Gastrocnemius medialis (tissue), 4 donors: ENCODE data around the gene TBC1D3I. TPM values are rescaled to one million over a fixed set of nuclear protein-coding genes. Genes with fewer than 3 reads are reported as not detected.
"Not testable (repeated sequence)": the region's sequence is repeated elsewhere in the genome, so short reads cannot be mapped to it uniquely, and the experiment has no call there.

Experiments
- ATAC-seq, 2 donors: fragments of 150-250 bp; one replicate each; pipeline ENCODE4 v1.9.1; 2016
- DNase-seq, 2 donors: peaks; one replicate each; pipeline ENCODE4 v3.0.0-alpha.2; 2019
- H3K27ac ChIP-seq, 4 donors: fragments of 200-600 bp; sonication (generic); 1 replicate in 1 of 4; 2 replicates in 3 of 4; pipeline ENCODE4 v1.5.1; 2016 to 2018; ENCODE audit warnings: mild to moderate bottlenecking in 2 of 4, moderate library complexity in 1 of 4
- H3K27me3 ChIP-seq, 3 donors: fragments of 200-600 bp; sonication (generic) in 2 of 3; 1 replicate in 1 of 3; 2 replicates in 2 of 3; pipeline versions ENCODE4 v1.5.1 to v1.6.0; 2016 to 2019; ENCODE audit warnings: mild to moderate bottlenecking in 1 of 3, moderate library complexity in 1 of 3
- H3K36me3 ChIP-seq, 2 donors: fragments of 200-600 bp; sonication (generic) in 1 of 2; one replicate each; pipeline ENCODE4 v1.5.1; 2017 to 2018
- H3K4me1 ChIP-seq, 2 donors: fragments of 200-600 bp; sonication (generic) in 1 of 2; one replicate each; pipeline ENCODE4 v1.5.1; 2016 to 2017; ENCODE audit warnings: mild to moderate bottlenecking in 2 of 2
- H3K4me3 ChIP-seq, 4 donors: fragments of 200-600 bp; sonication (generic) in 3 of 4; 1 replicate in 1 of 4; 2 replicates in 3 of 4; pipeline ENCODE4 v1.5.1; 2016 to 2019; ENCODE audit warnings: mild to moderate bottlenecking in 2 of 4
- H3K9me3 ChIP-seq, 3 donors: fragments of 200-600 bp; sonication (generic) in 2 of 3; 1 replicate in 1 of 3; 2 replicates in 2 of 3; pipeline ENCODE4 v1.5.1; 2016 to 2019
- in situ Hi-C, 4 donors: fragments of 200-750 bp; cut with MboI; loops; one replicate each; pipeline versions ENCODE4 v1.15.0 to v1.8.0; 2017; ENCODE audit warnings: low sequenced_read_pairs in 4 of 4
- intact Hi-C: fragments of 100-400 bp; cut with DNase I; formaldehyde crosslinking; loops from one replicate; pipeline ENCODE4 v1.15.1; 2023; ENCODE audit warnings: low total_unique reads
- total RNA-seq, 4 donors: library from RNA; depleted of rRNA; stranded (reverse); fragments of >200 nt; gene quantifications; one replicate each; pipeline versions ENCODE4 v1.1.0 to v1.2.3, GENCODE V29; 2016

TBC1D3I gene
- total RNA-seq: under 1 TPM in 1 of 4 donors, not detected in 3; 0.25 TPM

- ATAC-seq, H3K27me3 ChIP-seq, H3K27ac ChIP-seq, H3K36me3 ChIP-seq, H3K4me3 ChIP-seq, H3K9me3 ChIP-seq, intact Hi-C loops, H3K4me1 ChIP-seq, DNase-seq, in situ Hi-C loops: not testable (repeated sequence)
These were observed at the start of gene TBC1D3I for GRCh38 chr17:36264470-36264869. Gene TBC1D3I (minus strand): TSS chr17:36264570. CDS start chr17:36262985, 1,585 bp downstream.

DNA sequence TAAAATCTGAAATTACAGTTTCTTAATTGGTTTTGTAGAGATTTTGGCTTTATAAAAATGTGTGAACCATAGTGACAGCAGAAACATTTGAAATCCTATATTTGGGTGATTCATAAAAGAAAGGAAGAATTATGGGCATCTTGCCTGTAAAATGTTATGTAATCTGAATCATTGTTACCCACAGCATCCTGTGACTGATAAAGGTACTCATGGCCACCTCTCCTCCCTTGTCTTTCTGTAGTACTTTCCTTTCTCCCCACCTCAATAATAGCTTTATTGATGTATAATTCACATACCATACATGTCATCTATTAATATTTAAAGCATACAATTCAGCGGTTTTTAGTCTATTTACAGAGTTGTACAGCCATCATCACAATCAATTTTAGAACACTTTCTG, 30.8 kb upstream of the TBC1D3I start:
- H3K9me3 ChIP-seq, H3K36me3 ChIP-seq, H3K27me3 ChIP-seq, H3K27ac ChIP-seq, H3K4me3 ChIP-seq, H3K4me1 ChIP-seq, DNase-seq, in situ Hi-C loops, intact Hi-C loops, ATAC-seq: not testable (repeated sequence)

- H3K4me3 ChIP-seq, H3K4me1 ChIP-seq, H3K36me3 ChIP-seq, DNase-seq, H3K27me3 ChIP-seq, H3K27ac ChIP-seq, in situ Hi-C loops, intact Hi-C loops, H3K9me3 ChIP-seq, ATAC-seq: not testable (repeated sequence)
These were observed 25.7 kb upstream of the TBC1D3I start for GRCh38 chr17:36289965-36290612.

DNA sequence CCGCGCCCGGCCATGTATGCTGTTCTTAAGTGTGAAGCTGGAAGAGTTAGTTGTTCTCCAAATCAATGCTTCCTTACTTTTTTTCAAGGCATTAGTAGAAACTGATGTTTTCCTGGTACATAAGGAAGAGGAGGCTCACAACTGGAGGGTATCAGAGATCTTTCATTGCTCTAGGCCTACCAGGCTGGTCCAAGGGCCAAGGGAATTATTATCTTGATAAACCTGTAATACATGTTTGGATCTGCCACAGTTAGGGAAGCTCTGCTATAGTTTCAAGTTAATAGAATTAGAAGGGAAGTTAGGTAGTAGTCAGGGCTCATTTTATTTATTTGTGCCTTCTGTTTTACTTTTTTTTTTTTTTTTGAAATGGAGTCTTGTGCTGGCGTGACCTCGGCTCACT, 19.8 kb upstream of the TBC1D3I start:
- H3K4me1 ChIP-seq, DNase-seq, H3K9me3 ChIP-seq, ATAC-seq, H3K27ac ChIP-seq, H3K27me3 ChIP-seq, H3K4me3 ChIP-seq, intact Hi-C loops, H3K36me3 ChIP-seq, in situ Hi-C loops: not testable (repeated sequence)

DNA sequence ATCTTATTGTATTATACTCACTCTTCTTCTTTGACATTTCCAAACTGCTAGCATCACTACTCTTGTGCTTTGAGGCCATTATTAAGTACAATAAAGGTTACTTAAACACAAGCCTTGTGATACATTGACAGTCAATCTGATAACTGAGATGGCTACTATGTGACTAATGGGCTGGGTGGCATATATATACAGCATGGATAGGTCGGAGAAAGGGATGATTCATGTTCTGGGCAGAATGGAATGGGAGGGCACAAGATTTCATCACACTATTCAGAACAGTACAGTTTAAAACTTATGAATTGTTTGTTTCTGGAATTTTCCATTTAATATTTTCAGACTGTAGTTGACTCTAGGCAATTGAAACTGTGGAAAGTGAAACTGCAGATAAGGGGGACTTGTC, 18.9 kb upstream of the TBC1D3I start:
- H3K27ac ChIP-seq, H3K4me1 ChIP-seq, H3K4me3 ChIP-seq, intact Hi-C loops, H3K27me3 ChIP-seq, DNase-seq, H3K9me3 ChIP-seq, in situ Hi-C loops, H3K36me3 ChIP-seq: not testable (repeated sequence)
- peak; percentile 66 to 83 for ATAC-seq

DNA sequence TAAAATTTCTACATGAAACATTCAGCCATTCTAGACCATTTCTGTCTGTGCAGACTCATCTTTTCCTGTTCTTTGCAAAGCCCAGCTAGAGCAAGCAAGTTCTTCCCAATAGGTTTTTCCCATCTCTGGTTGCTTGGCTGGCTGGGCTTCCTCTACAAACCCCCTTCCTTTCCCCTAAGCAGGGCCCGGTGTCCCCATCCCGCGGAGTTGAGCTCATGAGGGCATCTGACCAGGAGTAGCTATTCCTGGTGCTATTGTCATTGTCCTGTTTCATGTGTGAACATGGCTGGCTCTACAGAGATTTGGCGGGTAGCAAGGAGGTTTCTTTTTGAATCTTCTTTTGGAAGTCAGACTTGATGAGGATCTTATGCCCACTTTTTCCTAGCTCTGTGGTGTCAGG, 22.3 kb downstream of the TBC1D3I start:
- in situ Hi-C loops, H3K36me3 ChIP-seq, H3K27ac ChIP-seq, DNase-seq, ATAC-seq, intact Hi-C loops, H3K4me3 ChIP-seq, H3K27me3 ChIP-seq, H3K4me1 ChIP-seq, H3K9me3 ChIP-seq: not testable (repeated sequence)

DNA sequence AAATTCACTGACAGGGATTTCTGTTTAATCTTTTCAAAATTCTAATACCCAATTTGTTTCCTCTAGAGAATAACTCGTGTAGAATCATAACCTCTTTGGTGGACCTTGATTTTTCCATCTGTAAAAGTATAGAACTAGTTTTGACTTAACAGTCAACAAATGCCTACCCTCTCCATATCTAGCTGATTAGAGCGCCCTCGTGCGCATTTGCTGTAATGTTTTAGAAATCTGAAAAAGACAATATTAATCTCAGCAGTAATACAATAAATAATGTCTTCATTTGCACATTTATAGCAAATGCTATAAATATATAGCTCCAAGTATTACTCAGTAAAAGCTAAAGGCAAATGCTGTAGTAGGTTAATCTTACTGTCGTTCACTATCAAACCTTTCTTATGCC, 34.7 kb downstream of the TBC1D3I start:
- H3K27me3 ChIP-seq, ATAC-seq, H3K9me3 ChIP-seq, H3K36me3 ChIP-seq, H3K27ac ChIP-seq, intact Hi-C loops, H3K4me3 ChIP-seq, DNase-seq, in situ Hi-C loops, H3K4me1 ChIP-seq: not testable (repeated sequence)

GRCh38 chr17:36222967-36223366, 41.4 kb downstream of the TBC1D3I start:
- H3K27me3 ChIP-seq, intact Hi-C loops, DNase-seq, ATAC-seq, H3K36me3 ChIP-seq, H3K9me3 ChIP-seq, H3K4me1 ChIP-seq, H3K4me3 ChIP-seq, in situ Hi-C loops, H3K27ac ChIP-seq: not testable (repeated sequence)

DNA sequence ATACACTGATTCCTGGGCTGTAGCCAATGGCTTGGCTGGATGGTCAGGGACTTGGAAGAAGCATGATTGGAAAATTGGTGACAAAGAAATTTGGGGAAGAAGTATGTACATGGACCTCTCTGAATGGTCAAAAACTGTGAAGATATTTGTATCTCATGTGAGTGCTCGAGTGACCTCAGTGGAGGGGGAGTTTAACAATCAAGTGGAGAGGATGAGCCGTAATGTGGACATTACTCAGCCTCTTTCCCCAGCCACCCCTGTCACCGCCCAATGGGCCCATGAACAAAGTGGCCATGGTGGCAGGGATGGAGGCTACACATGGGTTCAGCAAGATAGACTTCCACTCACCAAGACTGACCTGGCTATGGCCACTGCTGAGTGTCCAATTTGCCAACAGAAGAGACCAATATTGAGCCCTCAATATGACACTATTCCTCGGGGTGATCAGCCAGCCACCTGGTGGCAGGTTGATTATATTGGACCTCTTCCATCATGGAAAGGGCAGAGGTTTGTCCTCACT, 42.7 kb downstream of the TBC1D3I start:
- H3K27ac ChIP-seq, DNase-seq, intact Hi-C loops: not testable (repeated sequence)

GRCh38 chr17:36220737-36221580, 43.4 kb downstream of the TBC1D3I start:
- H3K4me3 ChIP-seq, H3K4me1 ChIP-seq, in situ Hi-C loops, ATAC-seq, H3K27me3 ChIP-seq, intact Hi-C loops, H3K36me3 ChIP-seq, H3K27ac ChIP-seq, DNase-seq, H3K9me3 ChIP-seq: not testable (repeated sequence)

More for the DNA sequence above, 42.7 kb downstream of the TBC1D3I start:
- H3K4me3 ChIP-seq, H3K27me3 ChIP-seq, ATAC-seq, H3K9me3 ChIP-seq, in situ Hi-C loops, H3K36me3 ChIP-seq, H3K4me1 ChIP-seq: not testable (repeated sequence)

DNA sequence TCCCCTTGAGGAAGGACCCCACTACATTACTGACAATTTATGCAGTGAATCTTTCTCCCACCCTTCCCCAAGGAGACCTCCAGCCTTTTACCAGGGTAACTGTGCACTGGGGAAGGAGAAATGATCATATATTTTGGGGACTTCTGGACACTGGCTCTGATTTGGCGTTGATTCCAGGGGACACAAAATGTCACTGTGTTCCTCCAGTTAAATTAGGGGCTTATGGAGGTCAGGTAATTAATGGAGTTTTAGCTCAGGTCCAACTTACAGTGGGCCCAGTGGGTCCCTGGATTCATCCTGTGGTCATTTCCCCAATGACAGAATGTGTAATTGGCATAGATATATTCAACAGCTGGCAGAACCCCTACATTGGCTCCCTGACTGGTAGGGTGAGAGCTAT, 44.8 kb downstream of the TBC1D3I start:
- DNase-seq, ATAC-seq, H3K36me3 ChIP-seq, H3K27ac ChIP-seq, in situ Hi-C loops, H3K9me3 ChIP-seq, H3K27me3 ChIP-seq, H3K4me3 ChIP-seq, H3K4me1 ChIP-seq, intact Hi-C loops: not testable (repeated sequence)
